GM12865 (cell line): Measurements from ENCODE around the gene FTSJ1.
"Not testable (repeated sequence)": the region's sequence is repeated elsewhere in the genome, so short reads cannot be mapped to it uniquely, and the experiment has no call there.

Experiments
- DNase-seq: peaks from one replicate; pipeline ENCODE4 v3.0.0; 2010; ENCODE audit warnings: low read depth
- H3K4me3 ChIP-seq: 2 replicates; pipeline ENCODE4 v1.5.1; 2011; ENCODE audit warnings: mild to moderate bottlenecking, low read depth, low read length, control low read depth
- TF ChIP-seq, protein P1 (sequence below): IDR thresholded peaks from 2 replicates; pipeline ENCODE4 v1.5.1; 2011; ENCODE audit warnings: low read length, control low read depth, low read depth, inconsistent platforms; ENCODE audit not compliant: insufficient read depth; ENCODE audit errors: missing control alignments

The FTSJ1 gene, protein sequence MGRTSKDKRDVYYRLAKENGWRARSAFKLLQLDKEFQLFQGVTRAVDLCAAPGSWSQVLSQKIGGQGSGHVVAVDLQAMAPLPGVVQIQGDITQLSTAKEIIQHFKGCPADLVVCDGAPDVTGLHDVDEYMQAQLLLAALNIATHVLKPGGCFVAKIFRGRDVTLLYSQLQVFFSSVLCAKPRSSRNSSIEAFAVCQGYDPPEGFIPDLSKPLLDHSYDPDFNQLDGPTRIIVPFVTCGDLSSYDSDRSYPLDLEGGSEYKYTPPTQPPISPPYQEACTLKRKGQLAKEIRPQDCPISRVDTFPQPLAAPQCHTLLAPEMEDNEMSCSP

DNA sequence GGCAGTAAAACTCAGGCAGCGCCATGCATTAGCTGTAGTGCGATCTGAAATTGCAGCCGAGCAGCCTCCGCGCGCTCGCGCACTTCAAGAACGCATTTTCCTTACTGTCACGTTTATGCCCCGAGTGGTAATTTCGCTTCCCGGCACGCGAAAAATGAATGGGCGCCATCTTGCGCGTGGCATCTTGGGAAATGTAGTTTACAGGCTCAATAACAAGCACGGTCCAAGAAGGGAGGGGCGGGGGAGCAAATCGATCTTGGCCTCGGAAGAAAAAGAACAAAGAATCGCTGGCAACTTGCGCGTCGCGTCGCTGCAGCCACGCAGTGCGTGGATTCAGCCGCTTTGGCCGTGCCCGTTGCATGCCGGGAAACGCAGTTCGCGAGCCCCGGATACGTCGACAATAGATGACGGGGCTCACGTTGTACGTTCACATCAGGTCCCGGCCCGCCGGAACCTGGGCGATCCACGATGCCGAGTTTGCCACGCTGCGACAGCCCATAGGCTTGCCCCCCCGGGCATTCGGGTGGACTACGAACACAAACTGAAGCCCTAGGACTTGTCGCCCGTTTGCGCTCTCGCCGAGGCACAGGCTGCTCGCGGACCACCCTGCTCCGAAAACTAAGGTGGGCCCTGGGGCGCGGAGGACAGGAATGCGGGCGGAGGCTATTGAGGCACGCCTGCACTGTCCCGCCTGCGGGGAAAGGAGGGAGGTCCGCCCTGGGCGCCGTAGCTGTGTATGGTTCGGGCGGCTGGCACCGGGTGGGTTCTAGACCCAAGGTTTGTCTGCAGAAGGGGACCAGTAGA is at the start of gene FTSJ1:
TSS of gene FTSJ1 (plus strand) at position 426 of the 804 bp plus-strand sequence. CDS start 1,849 bp downstream, outside the sequence.
- TF ChIP-seq, protein P1, sequence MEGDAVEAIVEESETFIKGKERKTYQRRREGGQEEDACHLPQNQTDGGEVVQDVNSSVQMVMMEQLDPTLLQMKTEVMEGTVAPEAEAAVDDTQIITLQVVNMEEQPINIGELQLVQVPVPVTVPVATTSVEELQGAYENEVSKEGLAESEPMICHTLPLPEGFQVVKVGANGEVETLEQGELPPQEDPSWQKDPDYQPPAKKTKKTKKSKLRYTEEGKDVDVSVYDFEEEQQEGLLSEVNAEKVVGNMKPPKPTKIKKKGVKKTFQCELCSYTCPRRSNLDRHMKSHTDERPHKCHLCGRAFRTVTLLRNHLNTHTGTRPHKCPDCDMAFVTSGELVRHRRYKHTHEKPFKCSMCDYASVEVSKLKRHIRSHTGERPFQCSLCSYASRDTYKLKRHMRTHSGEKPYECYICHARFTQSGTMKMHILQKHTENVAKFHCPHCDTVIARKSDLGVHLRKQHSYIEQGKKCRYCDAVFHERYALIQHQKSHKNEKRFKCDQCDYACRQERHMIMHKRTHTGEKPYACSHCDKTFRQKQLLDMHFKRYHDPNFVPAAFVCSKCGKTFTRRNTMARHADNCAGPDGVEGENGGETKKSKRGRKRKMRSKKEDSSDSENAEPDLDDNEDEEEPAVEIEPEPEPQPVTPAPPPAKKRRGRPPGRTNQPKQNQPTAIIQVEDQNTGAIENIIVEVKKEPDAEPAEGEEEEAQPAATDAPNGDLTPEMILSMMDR = no peak

DNA sequence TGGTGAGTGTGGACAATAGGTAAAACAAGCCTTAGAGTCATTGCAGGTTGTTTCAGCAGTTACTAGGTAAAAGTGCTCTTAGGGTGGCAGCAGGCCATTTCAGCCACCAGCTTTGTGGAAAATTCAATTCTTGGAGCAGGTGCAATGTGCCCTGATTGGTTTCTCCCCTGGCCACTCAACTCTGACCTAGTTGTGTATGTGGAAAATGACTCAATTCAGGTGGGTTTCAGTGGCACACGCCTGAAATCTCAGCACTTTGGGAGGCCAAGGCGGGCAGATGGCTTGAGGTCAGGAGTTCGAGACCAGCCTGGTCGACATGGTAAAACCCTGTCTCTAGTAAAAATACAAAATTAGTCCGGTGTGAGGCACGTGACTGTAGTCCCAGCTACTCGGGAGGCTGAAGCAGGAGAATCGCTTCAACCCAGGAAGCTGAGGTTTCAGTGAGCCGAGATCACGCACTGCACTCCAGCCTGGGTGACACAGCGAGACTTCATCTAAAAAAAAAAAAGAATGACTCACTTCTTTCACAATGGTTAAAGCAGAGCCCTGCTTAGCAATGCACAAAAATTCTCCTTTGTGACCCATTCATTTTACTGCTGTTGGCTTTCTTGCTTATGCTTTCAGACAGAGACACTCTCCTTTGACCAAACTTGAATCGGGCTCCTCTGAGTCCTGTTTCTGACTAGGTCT is 48.8 kb upstream of the FTSJ1 start:
- H3K4me3 ChIP-seq, DNase-seq: not testable (repeated sequence)

More for the DNA sequence above, at the start of gene FTSJ1:
- DNase-seq = peak; percentile 95
- H3K4me3 ChIP-seq = peak within 1 kb of the TSS; percentile 93

DNA sequence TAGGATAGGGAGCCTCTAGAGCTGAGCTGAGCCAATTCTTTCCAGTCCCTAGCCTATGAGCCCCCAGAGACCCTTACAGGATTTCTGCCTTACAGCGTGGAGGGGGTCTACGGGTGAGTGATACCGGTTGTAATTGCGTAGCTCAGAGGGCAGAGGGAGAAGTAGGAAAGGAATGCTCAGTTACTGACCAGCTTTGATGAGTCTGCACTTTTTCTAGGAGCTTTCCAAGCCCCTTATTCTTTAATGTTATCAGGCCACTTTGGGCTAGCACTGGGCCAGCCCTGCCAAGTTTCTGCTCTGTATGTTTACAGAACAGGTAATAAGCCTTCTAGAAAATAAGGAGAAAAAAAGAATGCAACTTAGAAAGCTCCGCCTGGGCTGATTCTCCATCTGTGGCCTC is 46.4 kb upstream of the FTSJ1 start:
- not testable (repeated sequence) for H3K4me3 ChIP-seq, DNase-seq

DNA sequence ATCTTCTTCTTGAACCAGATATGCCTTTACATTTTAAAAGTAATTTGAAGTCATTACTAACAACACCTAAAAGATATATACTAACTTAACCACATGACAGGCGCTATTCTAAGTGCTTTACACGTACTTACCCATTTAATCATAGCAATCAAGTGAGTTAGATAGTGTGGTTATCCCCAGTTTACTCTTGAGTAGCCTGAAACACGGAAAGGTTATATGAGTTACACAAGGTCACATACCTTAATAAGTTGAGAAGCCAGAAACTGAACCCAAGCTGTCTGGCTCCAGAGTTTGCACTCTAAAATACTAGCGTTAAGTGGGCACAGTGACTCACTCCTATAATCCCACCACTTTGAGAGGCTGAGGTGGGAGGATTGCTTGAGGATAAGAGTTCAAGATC is 45.8 kb upstream of the FTSJ1 start:
- H3K4me3 ChIP-seq, DNase-seq: not testable (repeated sequence)

DNA sequence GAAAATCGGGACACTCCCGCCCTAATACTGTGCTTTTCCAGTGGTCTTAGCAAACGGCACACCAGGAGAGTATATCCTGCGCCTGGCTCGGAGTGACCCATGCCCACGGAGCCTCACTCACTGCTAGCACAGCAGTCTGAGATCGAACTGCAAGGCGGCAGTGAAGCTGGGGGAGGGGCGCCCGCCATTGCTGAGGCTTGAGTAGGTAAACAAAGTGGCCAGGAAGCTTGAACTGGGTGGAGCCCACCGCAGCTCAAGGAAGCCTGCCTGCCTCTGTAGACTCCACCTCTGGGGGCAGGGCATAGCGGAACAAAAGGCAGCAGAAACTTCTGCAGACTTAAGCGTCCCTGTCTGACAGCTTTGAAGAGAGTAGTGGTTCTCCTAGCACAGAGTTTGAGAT is 42.3 kb upstream of the FTSJ1 start:
- not testable (repeated sequence) for DNase-seq, H3K4me3 ChIP-seq

DNA sequence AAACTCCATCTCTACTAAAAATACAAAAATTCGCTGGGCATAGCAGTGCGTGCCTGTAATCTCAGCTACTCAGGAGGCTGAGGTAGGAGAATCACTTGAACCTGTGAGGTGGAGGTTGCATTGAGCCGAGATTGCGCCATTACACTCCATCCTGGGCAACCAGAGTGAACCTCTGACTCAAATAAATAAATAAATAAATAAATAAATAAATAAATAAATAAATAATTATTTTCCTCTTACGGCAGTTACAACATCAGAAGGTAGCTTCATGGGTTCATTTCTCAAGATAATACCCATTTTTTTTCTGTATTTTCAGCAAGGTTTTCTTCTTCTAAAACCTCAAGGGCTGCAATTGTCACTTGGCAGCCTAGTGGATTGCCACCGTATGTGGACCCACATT is 28.8 kb upstream of the FTSJ1 start:
- DNase-seq = not testable (repeated sequence)

DNA sequence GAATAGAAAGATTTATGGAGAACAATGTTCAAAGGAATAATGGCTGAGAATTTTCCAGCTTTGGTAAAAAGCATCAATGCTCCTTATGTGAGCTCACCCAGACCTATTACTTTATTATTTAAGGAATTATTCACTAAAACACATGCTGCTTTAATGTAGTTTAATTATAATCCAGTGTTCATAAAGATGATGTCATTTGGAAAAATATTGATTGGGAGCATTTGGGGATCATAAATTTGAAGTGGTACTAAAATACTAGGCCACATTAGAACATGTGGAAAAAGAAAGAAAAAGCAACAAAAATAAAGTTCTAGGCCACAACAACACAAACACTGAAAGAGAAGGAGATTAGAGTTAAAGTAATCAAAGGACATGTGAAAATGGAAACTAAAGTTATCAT is 25.9 kb upstream of the FTSJ1 start:
- TF ChIP-seq, protein P1 = no peak
- DNase-seq = no peak
- no peak overlapping the region for H3K4me3 ChIP-seq

More for the DNA sequence above, 28.8 kb upstream of the FTSJ1 start:
- H3K4me3 ChIP-seq = not testable (repeated sequence)

DNA sequence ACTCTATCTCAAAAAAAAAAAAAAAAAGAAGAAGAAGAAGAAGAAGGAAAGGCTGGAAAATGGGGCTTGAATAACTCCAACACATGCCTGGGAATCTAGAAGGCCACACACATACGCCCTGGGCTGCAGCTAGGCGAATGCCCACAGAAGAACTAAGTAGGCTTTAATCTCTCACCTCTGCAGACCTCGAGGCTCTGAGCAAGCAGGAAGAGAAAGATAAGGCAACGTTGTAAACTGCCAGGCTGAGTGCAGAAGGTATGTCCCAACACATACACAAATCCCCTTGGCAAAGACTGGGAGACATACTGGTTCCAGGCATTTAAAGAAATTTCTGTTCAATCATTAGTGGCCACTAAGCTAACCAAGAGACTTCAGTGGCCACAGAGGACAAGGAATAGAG is 24.3 kb upstream of the FTSJ1 start:
- DNase-seq = no peak
- TF ChIP-seq, protein P1 = no peak
- no peak overlapping the region for H3K4me3 ChIP-seq

DNA sequence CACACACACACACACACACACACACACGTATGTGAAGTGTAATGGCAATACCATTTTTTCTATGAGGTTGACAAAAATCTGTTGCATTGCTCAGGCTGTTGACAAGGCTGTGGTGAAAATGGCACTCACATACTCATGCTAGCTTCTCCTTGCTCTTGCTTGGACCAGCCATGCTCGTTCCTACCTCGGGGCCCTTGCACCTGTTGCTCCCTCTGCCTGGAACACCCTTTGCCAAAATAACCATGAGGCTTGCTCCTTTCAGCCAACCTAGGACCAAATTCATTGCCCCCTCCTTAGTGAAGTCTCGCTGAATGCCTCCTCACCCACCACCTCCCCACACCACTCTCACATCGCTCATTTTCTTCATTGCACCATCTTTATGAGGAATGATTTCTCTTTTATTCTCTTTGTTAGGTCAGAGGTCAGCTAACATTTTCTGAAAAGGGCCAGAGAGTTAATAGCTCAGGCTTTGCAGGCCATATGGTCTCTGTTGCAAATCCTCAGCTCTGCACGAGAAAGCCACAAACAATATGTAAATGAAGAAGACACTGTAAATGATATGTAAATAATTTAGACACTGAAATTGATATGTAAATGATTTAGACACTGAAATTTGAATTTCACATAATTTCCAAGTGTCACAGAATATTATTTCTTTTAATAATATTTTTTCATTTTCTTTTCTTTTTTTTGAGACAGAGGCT is 19.2 kb upstream of the FTSJ1 start:
- DNase-seq = no peak
- TF ChIP-seq, protein P1 = no peak
- no peak overlapping the region for H3K4me3 ChIP-seq
